T47D (cell line): ENCODE data around the gene SLC37A1.

ENCODE experiments used
- DNase-seq, 2 experiments: peaks; one replicate each; pipeline versions ENCODE4 v3.0.0 to v3.0.0-alpha.2; 2011 to 2012; ENCODE audit warnings: low read depth in 1 of 2, low spot score in 1 of 2
- JUND ChIP-seq: IDR thresholded peaks from 2 replicates; pipeline ENCODE4 v1.6.1; 2012; ENCODE audit warnings: low read depth
- in situ Hi-C: cut with HindIII; loops from 2 replicates; pipeline ENCODE4 v1.10.0; 2016; ENCODE audit warnings: low sequenced_read_pairs, low pct_unique_long_range_greater_than_20kb

Gene SLC37A1

DNA sequence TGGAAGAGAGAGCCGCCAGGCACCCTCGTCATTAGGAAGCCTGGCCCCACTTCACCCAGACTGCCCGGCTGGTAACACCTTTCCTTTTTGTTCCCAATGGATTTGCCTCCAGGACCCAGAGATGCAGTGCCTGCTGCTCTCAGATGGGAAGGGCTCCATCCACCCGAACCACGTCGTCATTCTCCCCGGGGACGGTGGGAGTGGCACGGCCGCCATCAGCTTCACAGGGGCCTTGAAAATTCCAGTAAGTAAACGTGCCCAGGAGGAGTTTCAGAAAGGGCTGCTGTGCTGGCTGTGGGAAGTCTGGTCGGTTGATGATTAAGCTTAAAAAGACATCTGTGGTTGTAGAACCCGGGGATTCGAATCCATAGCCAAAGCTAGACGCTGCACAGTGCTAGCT lies 45.2 kb downstream of the SLC37A1 start:
- in situ Hi-C loops = no loop called here
- no peak for DNase-seq

DNA sequence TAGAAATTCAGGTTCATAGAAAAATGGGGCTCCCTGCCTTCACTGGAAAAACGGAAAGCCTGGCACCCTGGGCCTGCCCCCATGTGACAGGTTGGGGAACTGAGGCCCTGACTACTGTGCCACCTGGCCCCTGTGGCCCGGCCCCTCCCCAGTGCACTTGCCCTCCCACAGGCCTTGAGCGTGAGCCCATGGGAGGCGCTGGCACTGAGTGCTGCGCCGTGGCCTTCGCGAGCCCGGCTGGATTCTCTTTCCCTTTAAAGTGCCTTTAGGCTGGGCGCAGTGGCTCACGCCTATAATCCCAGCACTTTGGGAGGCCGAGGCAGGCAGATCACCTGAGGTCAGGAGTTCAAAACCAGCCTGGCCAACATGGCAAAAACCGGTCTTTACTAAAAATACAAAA lies 45.7 kb downstream of the SLC37A1 start:
- no peak for DNase-seq
- in situ Hi-C loops = no loop called here
- TF ChIP-seq JUND = no peak

More for the DNA sequence above, 45.2 kb downstream of the SLC37A1 start:
- no peak for TF ChIP-seq JUND

DNA sequence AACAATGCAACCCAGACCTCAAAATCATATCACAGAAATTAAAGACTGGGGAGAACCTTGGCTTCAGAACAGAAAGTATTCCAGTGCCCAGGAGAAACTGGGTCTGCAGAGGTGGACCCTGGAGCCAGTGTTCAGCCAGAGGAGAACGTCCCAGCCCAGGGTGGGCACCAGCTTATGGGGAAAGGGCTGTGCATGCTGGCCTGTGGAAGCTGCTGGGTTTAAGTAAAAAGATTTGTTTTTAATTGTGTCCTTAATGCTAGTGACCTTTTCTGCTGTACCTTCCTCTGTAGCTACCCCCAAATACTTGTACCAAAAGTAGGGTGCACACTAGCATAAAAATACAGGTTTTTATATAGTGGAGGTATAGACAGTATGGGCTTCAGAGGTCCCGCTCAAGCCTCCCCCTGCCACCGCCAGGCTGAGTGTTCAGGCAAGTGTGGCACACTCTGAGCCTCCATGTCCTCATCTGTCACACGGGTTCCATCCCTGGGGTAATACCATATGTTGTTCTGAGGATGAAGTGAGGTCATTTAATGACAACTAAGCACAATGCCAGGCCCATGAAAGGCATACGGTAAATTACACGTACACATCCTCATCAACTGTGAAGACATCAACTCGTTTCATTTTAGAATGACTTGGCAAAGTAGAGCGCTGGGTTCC lies 47.0 kb downstream of the SLC37A1 start:
- in situ Hi-C loops = no loop called here
- TF ChIP-seq JUND = no peak
- no peak for DNase-seq

DNA sequence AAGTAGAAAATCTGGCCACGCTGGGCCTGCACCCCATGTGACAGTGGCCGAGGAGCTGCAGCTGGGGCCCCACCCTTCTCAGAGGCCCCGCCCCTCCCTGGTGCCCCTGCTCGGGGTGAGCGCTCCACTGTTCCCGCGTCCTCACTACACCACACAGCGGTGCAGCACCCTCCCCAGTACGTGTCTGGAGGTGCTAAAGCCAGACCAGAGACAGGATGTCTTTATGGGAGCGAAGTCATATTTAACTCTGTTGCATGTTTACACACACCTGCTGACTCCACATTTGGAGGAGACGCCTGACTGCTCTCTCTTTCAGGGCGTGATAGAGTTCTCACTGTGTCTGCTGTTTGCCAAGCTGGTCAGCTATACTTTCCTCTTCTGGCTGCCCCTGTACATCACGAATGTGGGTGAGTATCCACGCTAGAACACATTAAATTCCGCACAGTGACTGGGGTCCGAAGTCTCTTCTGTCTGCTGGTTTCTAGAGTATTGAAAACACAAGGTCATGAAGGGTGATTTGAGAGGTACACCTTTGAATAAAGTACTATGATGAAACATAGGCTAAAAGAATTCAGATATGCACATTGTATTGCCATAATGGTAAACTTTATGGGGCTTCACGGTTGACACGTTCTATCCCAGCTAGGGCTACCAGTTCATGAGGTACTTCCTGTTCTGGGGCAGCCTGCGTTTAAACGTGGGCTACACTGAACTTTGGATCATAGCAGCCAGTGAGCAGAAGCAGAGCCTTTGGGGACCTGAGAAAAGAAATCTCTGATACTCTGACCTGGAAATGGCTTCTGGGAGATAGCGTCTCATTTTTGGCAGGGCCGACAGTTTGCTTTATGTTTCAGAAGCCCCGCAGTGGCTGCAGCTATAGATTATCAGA lies 48.4 kb downstream of the SLC37A1 start:
- TF ChIP-seq JUND = no peak
- in situ Hi-C loops = no loop called here
- DNase-seq = no peak

DNA sequence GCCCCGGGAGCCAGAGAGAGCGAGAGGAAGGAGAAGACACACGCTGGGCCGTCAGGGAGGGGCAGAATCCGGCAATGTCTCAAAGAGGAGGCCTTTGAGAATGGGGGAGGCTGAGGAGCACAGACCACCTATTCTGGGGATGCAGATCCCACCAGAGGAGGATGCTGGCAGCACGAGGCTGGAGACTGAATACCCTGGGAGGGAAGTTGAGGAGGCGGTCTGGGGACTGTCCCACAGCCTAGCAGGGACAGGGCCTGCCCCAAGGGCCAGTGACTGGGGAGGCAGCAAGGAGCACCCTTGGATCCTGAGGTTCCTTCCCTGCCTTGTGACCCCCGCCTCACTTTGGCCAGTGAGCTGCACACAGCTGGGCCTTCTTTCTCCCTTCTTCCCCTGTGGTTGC lies 49.2 kb downstream of the SLC37A1 start:
- no peak for DNase-seq
- in situ Hi-C loops = no loop called here
- TF ChIP-seq JUND = no peak

DNA sequence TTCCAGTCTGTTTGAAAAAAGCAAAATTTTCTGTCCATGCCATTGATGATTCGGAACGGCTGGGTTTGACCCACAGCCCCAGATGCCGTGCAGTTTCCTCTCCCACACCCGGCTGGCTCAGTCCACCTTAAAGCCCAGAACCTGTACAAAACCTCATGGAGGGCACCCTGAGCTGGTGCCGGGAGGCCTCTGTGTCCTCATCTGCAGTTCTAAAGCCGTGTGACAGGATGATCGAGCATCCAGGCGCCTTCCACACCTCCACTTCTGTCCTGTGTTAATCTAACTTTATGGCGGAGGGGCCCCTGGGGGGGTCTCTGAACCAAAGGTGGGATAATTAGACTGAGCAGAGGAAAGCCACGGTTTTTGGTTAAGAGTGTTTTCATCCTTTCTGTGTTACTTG lies 49.6 kb downstream of the SLC37A1 start:
- TF ChIP-seq JUND = no peak
- DNase-seq = no peak
- in situ Hi-C loops = no loop called here

DNA sequence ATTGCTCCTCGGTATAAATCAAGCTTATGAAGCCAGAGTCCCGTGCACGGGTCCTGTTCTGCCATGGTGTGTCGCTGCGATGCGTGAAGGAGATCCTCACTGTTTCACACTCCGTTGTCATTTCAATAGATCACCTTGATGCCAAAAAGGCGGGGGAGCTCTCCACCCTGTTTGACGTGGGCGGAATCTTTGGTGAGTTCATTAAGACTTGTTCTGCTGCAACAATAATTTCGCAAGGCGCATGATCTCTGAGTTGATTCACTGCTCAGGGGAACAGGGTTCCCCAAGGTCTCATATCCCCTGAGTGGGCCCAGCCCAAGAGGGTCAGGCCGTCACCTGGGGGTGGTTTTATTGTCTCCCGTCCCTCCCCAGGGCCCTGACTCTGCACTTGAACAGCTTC lies 50.0 kb downstream of the SLC37A1 start:
- in situ Hi-C loops = no loop called here
- DNase-seq = no peak
- TF ChIP-seq JUND = no peak

DNA sequence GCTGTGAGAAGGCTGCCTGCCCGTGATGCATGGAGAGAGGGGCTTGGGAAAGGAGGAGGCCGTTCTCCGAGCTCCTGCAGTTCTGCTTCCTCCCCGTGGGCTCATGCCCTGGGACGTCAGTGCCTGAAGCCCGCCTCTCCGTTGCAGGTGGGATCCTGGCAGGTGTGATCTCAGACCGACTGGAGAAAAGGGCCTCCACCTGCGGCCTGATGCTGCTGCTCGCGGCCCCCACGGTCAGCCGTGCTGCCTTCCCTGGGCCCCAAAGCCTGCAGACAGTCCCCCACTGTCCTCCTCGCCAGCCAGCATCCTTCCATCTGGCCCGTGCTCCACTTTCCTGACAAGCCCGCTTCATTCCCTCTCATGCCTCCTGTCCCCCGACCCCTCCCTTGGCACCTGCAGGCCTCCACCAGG lies 50.9 kb downstream of the SLC37A1 start:
- no peak for DNase-seq
- in situ Hi-C loops = no loop called here
- no peak for TF ChIP-seq JUND

DNA sequence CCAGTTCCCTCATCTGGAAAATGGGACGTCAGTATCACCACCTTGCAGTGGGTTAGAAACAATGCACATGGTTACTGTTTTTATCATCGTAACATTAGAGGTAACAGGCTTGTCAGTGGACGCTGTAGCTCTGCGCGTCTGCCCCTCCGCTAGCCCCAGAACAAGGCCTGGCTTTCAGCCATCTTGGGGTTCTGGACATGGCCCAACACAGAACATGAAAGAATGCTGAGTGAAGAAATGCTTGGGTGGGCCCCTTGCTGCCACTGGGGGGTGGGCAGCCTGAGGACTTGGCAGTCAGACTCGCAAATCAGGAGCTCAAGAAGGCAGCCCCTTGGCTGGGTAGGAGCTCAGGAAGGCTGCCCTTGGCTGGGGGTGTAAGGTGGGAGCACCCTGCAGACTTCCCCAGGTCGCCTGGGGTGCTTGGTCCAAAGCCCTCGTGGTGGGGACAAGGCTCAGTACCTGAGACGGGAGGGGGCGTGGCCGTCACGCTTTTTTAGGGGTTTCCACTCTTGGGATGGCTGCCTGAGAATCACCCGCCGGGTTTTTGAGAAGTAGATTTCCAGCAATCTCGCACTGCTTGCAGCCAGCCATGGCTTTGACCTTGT lies 51.7 kb downstream of the SLC37A1 start:
- TF ChIP-seq JUND = no peak
- DNase-seq = no peak
- in situ Hi-C loops = no loop called here

DNA sequence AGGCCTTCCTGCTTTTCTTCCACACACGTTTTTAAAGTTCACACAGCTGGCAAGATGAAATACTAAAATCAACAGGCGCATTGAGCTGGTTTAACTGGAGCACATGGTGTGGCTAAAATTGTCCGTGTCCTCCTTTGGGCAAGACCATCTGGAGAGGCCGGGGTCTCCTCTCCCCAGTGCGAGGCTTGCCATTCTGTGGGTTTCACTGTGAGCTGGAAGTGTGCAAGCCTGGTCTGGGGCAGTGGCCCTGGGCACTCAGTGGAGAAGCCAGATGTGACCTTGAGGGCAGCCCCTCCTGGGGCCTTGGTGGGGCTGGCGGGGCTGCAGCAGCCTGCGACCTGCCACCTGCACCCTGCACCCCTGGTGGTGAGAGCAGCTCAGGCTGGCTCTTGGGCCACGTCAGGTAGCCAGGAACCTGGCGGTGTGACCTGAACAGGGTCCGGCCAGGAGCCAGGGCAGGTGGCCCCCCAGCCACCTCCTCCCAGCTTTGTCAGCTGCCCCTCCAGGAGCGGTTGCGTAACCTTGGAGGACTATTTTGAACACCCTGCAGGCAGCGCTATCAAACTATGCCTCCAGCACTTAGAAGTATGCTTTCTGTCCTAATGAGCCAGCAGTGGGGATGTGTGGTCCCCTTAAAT lies 52.4 kb downstream of the SLC37A1 start:
- in situ Hi-C loops = no loop called here
- no peak for DNase-seq
- TF ChIP-seq JUND = no peak

DNA sequence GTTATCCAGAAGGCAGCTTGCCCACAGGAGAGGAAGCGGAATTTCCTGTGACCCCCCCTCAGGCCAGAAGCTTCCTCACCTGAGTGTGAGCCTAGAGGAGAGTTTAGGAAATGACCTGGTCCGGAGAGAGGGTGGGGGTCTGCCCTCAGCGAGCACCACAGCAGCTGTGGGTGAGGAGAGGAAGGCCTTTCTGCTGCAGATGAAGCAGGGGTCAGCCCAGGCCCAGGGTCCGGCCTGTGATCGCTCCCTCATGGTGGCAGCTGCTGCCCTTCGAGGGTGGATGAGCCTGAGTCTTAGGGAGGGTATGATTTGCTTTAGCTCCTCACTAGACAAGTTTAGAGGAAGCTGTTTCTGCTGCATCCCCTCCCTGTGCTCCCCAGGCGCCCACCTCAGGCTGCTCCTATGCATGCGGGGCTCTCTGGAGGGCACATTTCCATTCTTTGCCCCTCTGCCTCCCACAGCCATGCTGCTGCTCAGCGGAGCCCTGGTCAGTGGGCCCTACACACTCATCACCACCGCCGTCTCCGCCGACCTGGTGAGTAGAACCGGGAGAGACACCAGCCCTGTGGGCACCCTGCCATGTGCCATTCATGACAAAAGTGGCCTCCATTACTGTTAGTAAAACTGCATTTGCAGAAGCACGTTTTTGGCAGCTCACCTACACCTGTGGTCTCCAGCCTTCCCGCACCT lies 53.0 kb downstream of the SLC37A1 start:
- in situ Hi-C loops = no loop called here
- no peak for TF ChIP-seq JUND
- no peak for DNase-seq

DNA sequence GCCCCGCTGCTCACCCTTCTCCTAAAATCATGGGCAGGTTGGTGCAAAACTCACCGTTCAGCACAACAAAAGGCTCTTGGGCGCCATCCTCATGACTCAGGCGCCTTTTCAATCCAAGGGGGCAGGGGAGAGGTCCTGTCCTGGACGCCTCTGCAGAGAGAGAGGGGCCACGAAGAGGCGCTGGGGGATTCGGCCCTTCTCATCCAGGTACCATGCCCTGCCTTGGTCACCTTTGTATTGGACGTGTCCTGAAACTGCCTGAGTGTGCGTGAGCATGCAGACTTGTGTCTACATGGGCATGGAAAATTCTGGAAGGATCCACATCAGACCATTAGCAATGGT lies 53.5 kb downstream of the SLC37A1 start:
- in situ Hi-C loops = no loop called here

DNA sequence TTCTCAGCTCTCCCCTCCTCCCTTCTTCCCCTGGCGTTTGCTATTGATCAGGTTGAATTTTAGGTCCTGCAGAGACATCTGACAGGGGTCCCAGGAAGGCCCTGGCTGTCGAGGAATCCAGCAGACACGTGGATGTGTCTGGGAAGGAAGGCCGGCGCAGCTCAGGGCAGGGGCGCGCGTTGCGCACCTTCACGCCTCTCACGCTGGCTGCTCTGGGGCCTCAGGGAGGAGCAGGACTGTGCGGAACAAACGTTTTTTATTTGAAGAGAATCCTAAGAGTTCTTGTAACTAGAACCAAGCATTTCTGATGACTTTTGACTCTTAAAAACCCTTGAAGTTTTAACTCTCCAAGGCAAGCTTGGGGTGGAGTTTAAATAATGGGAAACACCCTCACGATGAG lies 54.2 kb downstream of the SLC37A1 start:
- in situ Hi-C loops = no loop called here
- no peak for TF ChIP-seq JUND
- DNase-seq = no peak

More for the DNA sequence above, 53.5 kb downstream of the SLC37A1 start:
- no peak for DNase-seq
- no peak for TF ChIP-seq JUND
